OCI-LY7 (cell line): ENCODE data around the gene C10orf95. TPM values are rescaled to one million over a fixed set of nuclear protein-coding genes. Genes with fewer than 3 reads are reported as not detected.

Experiments
- BruUV-seq: library from RNA; stranded (reverse); fragments of 400-500 nt; replicated peaks from 2 replicates; lab custom pipeline; 2021; lab: Mats Ljungman, UMichigan
- CTCF ChIA-PET: fragments of 300-600 bp; sonication (Branson Sonifier 250); formaldehyde crosslinking; loops from one replicate; lab custom pipeline; 2022; ENCODE audit warnings: antibody characterized with exemption; ENCODE audit not compliant: unreplicated experiment; lab: Charles Lee
- POLR2A ChIA-PET: fragments of 300-600 bp; sonication (Branson Sonifier 250); formaldehyde crosslinking; loops from one replicate; lab custom pipeline; 2022; ENCODE audit warnings: antibody characterized with exemption; lab: Charles Lee
- DNase-seq: peaks from one replicate; pipeline ENCODE4 v3.0.0-alpha.2; 2015; ENCODE audit warnings: low spot score
- H2AFZ ChIP-seq: fragments of 200-600 bp; sonication (generic), shearing (Covaris generic); 2 replicates; pipeline ENCODE4 v1.6.1; 2014; ENCODE audit warnings: mild to moderate bottlenecking, antibody characterized with exemption, low read length, moderate library complexity
- H3K27ac ChIP-seq: fragments of 200-600 bp; sonication (generic); 2 replicates; pipeline ENCODE4 v1.5.1; 2014; ENCODE audit warnings: mixed run types, low read depth, mild to moderate bottlenecking, moderate library complexity, low read length, inconsistent platforms; ENCODE audit not compliant: poor library complexity, severe bottlenecking
- H3K36me3 ChIP-seq: fragments of 200-600 bp; sonication (generic); 2 replicates; pipeline ENCODE4 v1.6.1; 2014; ENCODE audit warnings: mild to moderate bottlenecking, antibody characterized with exemption, low read length, moderate library complexity, mixed read lengths; ENCODE audit not compliant: insufficient read depth
- H3K4me1 ChIP-seq: fragments of 200-600 bp; sonication (generic); 2 replicates; pipeline ENCODE4 v1.5.1; 2014; ENCODE audit warnings: mild to moderate bottlenecking, low read length; ENCODE audit not compliant: insufficient read depth, poor library complexity, severe bottlenecking
- H3K4me2 ChIP-seq: fragments of 200-600 bp; sonication (generic); 2 replicates; pipeline ENCODE4 v1.6.1; 2014; ENCODE audit warnings: mild to moderate bottlenecking, low read length
- H3K4me3 ChIP-seq: fragments of 200-600 bp; sonication (generic); 2 replicates; pipeline ENCODE4 v1.5.1; 2014; ENCODE audit warnings: mild to moderate bottlenecking, low read depth, low read length; ENCODE audit not compliant: poor library complexity, severe bottlenecking
- H3K79me2 ChIP-seq: fragments of 200-600 bp; sonication (generic); 2 replicates; pipeline ENCODE4 v1.6.1; 2016; ENCODE audit warnings: low read depth, mild to moderate bottlenecking, low read length, moderate library complexity, mixed read lengths; ENCODE audit not compliant: insufficient read depth
- H3K9me2 ChIP-seq: fragments of 200-600 bp; sonication (generic); 2 replicates; pipeline ENCODE4 v1.6.1; 2016; ENCODE audit warnings: mild to moderate bottlenecking, low read length, mixed read lengths; ENCODE audit not compliant: insufficient read depth
- H3K9me3 ChIP-seq: fragments of 200-600 bp; sonication (generic); 2 replicates; pipeline ENCODE4 v1.6.1; 2014; ENCODE audit warnings: mild to moderate bottlenecking, mixed run types, low read length, mixed read lengths
- H4K20me1 ChIP-seq: fragments of 200-600 bp; sonication (generic); 2 replicates; pipeline ENCODE4 v1.6.1; 2014; ENCODE audit warnings: mild to moderate bottlenecking, antibody characterized with exemption, low read length, moderate library complexity, mixed read lengths; ENCODE audit not compliant: insufficient read depth
- EZH2phosphoT487 ChIP-seq: fragments of 200-600 bp; sonication (generic); IDR thresholded peaks from 2 replicates; pipeline ENCODE4 v1.6.1; 2018; ENCODE audit warnings: low read depth, borderline replicate concordance, mild to moderate bottlenecking, mixed run types, antibody characterized with exemption, low read length, moderate library complexity, mixed read lengths
- intact Hi-C: fragments of 100-400 bp; cut with micrococcal nuclease; formaldehyde crosslinking; loops from one replicate; pipeline ENCODE4 v1.10.0; 2022; ENCODE audit not compliant: unreplicated experiment
- total RNA-seq, 2 experiments: library from RNA; depleted of rRNA in 1 of 2; stranded (reverse); fragments of >200 nt in 1 of 2; shearing (Covaris generic) in 1 of 2; gene quantifications; 2 replicates each; pipeline ENCODE4 v1.2.3, GENCODE V29; 2014 to 2022
- TF ChIP-seq, protein P1 (sequence below): fragments of 200-600 bp; sonication (generic); conservative IDR thresholded peaks from 2 replicates; pipeline ENCODE4 v1.5.1; 2014; ENCODE audit warnings: mild to moderate bottlenecking, antibody characterized with exemption, low read length, moderate library complexity, mixed read lengths

C10orf95 gene
- total RNA-seq, 2 experiments from 2014 or later, result 0.67 to 3.3 TPM

DNA sequence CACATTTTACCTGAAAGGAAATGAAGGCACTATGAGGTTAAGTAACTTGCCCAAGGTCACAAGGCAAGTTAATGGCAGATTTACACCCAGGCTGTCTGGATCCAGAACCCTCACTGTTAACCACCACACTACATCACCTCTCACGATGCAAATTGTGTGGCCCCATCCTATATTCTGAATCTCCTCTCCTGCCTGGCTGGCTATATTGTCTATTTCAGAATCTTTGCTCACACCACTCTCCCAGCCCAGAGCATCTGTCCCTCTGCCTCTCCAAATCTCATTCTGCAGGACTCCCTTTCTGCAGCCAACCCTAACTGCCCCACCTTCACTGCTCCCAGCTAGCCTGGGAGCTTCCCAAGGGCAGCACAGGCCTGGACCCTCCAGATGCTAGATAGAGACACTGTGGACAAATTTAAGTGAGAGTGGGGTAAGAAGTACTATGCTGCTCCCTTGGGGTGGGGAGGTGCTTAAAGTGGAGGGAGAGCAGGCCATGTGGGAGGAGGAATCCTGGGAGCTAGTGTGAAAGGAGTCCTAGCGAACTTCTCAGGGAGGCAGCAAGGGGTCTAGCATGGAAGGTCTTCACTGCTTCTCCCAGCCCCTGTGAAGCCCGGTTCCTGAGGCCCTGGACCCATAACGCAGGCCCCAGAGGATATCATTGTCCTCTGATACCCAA is 19.8 kb downstream of the C10orf95 start:
- Histone ChIP-seq H3K9me2 (no peaks in the 10 kb centered on the region), H3K4me2 (peak overlapping the region; percentile 100), H3K9me3 (no peaks in the 10 kb centered on the region), H3K36me3 (no peaks in the 10 kb centered on the region), H3K4me1 (peaks cover 19% of the 10 kb centered on the region), H3K27ac (peak overlapping the region; percentile 41), H3K4me3 (peak overlapping the region; percentile 88), H4K20me1 (no peaks in the 10 kb centered on the region), H2AFZ (peak overlapping the region; percentile 83), H3K79me2 (peaks cover 14% of the 10 kb centered on the region; the same call in 1 of the 2 replicates)
- DNase-seq, result peak; percentile 20
- POLR2A ChIA-PET, result interaction anchor here (0.7 to 2.4 kb wide), 7 partner anchors 9 to 184 kb away, joined by 3 to 13 read pairs (median 5); partner anchors contain the start of genes FBXL15 and NFKB2
- no TSS peak for BruUV-seq
- TF ChIP-seq, protein P1, sequence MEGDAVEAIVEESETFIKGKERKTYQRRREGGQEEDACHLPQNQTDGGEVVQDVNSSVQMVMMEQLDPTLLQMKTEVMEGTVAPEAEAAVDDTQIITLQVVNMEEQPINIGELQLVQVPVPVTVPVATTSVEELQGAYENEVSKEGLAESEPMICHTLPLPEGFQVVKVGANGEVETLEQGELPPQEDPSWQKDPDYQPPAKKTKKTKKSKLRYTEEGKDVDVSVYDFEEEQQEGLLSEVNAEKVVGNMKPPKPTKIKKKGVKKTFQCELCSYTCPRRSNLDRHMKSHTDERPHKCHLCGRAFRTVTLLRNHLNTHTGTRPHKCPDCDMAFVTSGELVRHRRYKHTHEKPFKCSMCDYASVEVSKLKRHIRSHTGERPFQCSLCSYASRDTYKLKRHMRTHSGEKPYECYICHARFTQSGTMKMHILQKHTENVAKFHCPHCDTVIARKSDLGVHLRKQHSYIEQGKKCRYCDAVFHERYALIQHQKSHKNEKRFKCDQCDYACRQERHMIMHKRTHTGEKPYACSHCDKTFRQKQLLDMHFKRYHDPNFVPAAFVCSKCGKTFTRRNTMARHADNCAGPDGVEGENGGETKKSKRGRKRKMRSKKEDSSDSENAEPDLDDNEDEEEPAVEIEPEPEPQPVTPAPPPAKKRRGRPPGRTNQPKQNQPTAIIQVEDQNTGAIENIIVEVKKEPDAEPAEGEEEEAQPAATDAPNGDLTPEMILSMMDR, result no peak
- no peak for TF ChIP-seq EZH2phosphoT487
- CTCF ChIA-PET, result interaction anchor here (0.7 to 1.1 kb wide), 4 partner anchors 11 to 261 kb away, joined by 3 to 5 read pairs (median 3); partner anchors contain the start of genes C10orf95 and FBXL15
- intact Hi-C loops, result loop anchor here (1.0 kb wide), 3 partner anchors 10 to 30 kb away; no protein-coding TSS in a partner anchor

DNA sequence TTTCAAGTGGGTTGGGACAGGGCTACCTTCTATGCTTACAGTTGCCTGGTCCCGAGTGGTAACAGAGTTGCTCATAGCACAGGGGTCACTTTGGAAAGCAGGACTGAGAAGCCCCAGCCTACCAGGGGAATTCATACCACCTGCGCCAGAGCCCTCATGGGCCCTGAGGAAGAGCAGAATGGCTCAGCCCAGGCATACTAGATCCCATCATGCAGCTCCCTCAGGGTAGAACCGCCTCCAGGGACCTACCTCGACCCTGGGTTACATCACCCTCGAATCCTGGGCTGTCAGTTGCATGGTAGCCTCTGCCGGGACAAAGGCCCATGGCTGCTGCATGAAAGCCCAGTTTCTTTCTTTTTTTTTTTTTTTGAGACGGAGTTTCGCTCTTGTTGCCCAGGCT is 21.9 kb downstream of the C10orf95 start:
- Histone ChIP-seq H2AFZ (no peak overlapping the region), H3K27ac (no peak overlapping the region), H3K9me3 (no peaks in the 10 kb centered on the region), H3K4me2 (no peak overlapping the region), H3K36me3 (no peaks in the 10 kb centered on the region), H3K4me1 (peaks cover 19% of the 10 kb centered on the region), H3K4me3 (no peak overlapping the region), H3K79me2 (peaks cover 14% of the 10 kb centered on the region; the same call in 1 of the 2 replicates), H3K9me2 (no peaks in the 10 kb centered on the region), H4K20me1 (no peaks in the 10 kb centered on the region)
- POLR2A ChIA-PET, result no interaction called here
- no TSS peak for BruUV-seq
- intact Hi-C loops, result no loop called here
- no peak for TF ChIP-seq EZH2phosphoT487
- TF ChIP-seq, protein P1, result no peak
- CTCF ChIA-PET, result no interaction called here
- DNase-seq, result no peak

DNA sequence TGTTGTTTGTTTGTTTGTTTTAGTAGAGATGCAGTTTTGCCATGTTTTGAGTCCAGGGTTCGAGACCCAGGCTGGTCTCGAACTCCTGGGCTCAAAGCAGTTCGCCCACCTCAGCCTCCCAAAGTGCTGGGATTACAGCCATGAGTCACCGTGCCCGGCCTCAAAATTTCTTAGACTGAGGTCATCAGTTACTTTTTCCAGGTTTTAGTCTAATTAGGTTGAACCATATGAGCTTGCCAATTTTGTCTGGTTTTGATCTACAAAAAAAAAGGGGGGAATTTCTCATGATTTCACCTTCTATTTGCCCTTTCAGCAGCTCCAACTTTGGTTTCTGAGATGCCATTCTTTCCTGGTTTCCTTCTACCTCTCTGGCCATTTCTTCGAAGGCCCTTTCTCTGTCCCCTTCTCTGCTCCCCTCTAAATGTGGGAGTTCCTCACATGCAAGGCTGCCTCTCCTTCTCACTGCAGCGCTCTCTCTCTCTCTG is 24.5 kb downstream of the C10orf95 start:
- Histone ChIP-seq H2AFZ (no peak overlapping the region), H4K20me1 (no peaks in the 10 kb centered on the region), H3K4me1 (peaks cover 19% of the 10 kb centered on the region), H3K9me2 (no peaks in the 10 kb centered on the region), H3K9me3 (no peaks in the 10 kb centered on the region), H3K36me3 (peaks cover 11% of the 10 kb centered on the region; the same call in 1 of the 2 replicates), H3K4me3 (no peak overlapping the region), H3K79me2 (peaks cover 17% of the 10 kb centered on the region; the same call in 1 of the 2 replicates), H3K27ac (no peak overlapping the region), H3K4me2 (no peak overlapping the region)
- no peak for DNase-seq
- no peak for TF ChIP-seq EZH2phosphoT487
- TF ChIP-seq, protein P1, result no peak
- CTCF ChIA-PET, result no interaction called here
- POLR2A ChIA-PET, result no interaction called here
- BruUV-seq, result no TSS peak
- intact Hi-C loops, result no loop called here
